PC-3 (cell line): ENCODE results near the gene SPRY1.

Source experiments
- CTCF ChIP-seq: fragments of 300-600 bp; sonication (generic); conservative IDR thresholded peaks from 2 replicates; pipeline ENCODE4 v1.5.1; 2017; ENCODE audit warnings: antibody characterized with exemption, low read depth, mild to moderate bottlenecking, low read length
- EZH2 ChIP-seq: fragments of 300-600 bp; sonication (generic); IDR thresholded peaks from one replicate; pipeline ENCODE4 v1.6.1; 2017; ENCODE audit warnings: antibody characterized with exemption, mild to moderate bottlenecking, low read length; ENCODE audit not compliant: unreplicated experiment
- EZH2phosphoT487 ChIP-seq: fragments of 300-600 bp; sonication (generic); IDR thresholded peaks from 2 replicates; pipeline ENCODE4 v1.6.1; 2018; ENCODE audit warnings: mild to moderate bottlenecking, antibody characterized with exemption, low read length, borderline replicate concordance

- no peak for TF ChIP-seq EZH2phosphoT487
- TF ChIP-seq CTCF: no peak
- no peak for TF ChIP-seq EZH2
Measured at GRCh38 chr4:123366144-123366748, 30.3 kb upstream of the SPRY1 start.
